HL-60 (cell line): ENCODE data around the gene DBNDD1.

Experiments used
- DNase-seq, 2 experiments: peaks; one replicate each; pipeline ENCODE4 v3.0.0-alpha.2; 2010 to 2020; ENCODE audit warnings: low read depth in 1 of 2, low spot score in 1 of 2
- H3K27ac ChIP-seq: fragments of 250-450 bp; sonication (Bioruptor Pico); replicated peaks from 2 replicates; pipeline ENCODE4 v1.5.1; 2020; ENCODE audit warnings: mild to moderate bottlenecking, moderate library complexity
- H3K27me3 ChIP-seq: fragments of 250-450 bp; sonication (Bioruptor Pico); 2 replicates; pipeline ENCODE4 v1.5.1; 2021; ENCODE audit warnings: mild to moderate bottlenecking, moderate library complexity; ENCODE audit not compliant: insufficient read depth, poor library complexity, severe bottlenecking
- H3K4me3 ChIP-seq: replicated peaks from 2 replicates; pipeline ENCODE4 v1.5.1; 2011; ENCODE audit warnings: mild to moderate bottlenecking, control low read depth, low read length; ENCODE audit not compliant: insufficient read depth
- CTCF ChIP-seq: IDR thresholded peaks from one replicate; pipeline ENCODE4 v1.5.1; 2011; ENCODE audit warnings: low read length, control low read depth, inconsistent platforms; ENCODE audit not compliant: insufficient read depth
- GABPA ChIP-seq: IDR thresholded peaks from 2 replicates; pipeline ENCODE4 v1.6.1; 2012; ENCODE audit warnings: low read depth
- POLR2AphosphoS5 ChIP-seq: IDR thresholded peaks from 2 replicates; pipeline ENCODE4 v1.6.1; 2012; ENCODE audit warnings: low read depth
- SPI1 ChIP-seq: IDR thresholded peaks from 2 replicates; pipeline ENCODE4 v1.6.1; 2012; ENCODE audit warnings: low read depth, mild to moderate bottlenecking, borderline replicate concordance
- TF ChIP-seq, protein P1 (sequence below): IDR thresholded peaks from 2 replicates; pipeline ENCODE4 v1.6.1; 2012; ENCODE audit warnings: low read depth; ENCODE audit not compliant: insufficient replicate concordance

DBNDD1 gene

DNA sequence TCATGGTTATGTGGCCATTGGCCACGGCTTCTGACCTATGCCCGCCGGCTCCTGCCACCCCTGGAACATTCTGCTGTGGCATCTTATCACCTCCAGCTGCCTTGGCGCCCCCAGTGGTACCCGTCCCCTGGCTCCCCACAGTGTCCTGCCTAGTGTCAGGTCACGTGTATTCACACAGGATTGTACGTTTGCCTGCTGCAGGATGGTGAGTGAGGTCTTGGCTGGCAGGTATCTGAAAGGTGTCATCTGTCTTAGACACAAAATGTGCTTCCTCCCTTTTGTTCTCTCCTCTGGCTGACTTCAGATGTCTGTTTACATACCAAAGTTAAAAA, 24.9 kb downstream of the DBNDD1 start:
- TF ChIP-seq, protein P1, sequence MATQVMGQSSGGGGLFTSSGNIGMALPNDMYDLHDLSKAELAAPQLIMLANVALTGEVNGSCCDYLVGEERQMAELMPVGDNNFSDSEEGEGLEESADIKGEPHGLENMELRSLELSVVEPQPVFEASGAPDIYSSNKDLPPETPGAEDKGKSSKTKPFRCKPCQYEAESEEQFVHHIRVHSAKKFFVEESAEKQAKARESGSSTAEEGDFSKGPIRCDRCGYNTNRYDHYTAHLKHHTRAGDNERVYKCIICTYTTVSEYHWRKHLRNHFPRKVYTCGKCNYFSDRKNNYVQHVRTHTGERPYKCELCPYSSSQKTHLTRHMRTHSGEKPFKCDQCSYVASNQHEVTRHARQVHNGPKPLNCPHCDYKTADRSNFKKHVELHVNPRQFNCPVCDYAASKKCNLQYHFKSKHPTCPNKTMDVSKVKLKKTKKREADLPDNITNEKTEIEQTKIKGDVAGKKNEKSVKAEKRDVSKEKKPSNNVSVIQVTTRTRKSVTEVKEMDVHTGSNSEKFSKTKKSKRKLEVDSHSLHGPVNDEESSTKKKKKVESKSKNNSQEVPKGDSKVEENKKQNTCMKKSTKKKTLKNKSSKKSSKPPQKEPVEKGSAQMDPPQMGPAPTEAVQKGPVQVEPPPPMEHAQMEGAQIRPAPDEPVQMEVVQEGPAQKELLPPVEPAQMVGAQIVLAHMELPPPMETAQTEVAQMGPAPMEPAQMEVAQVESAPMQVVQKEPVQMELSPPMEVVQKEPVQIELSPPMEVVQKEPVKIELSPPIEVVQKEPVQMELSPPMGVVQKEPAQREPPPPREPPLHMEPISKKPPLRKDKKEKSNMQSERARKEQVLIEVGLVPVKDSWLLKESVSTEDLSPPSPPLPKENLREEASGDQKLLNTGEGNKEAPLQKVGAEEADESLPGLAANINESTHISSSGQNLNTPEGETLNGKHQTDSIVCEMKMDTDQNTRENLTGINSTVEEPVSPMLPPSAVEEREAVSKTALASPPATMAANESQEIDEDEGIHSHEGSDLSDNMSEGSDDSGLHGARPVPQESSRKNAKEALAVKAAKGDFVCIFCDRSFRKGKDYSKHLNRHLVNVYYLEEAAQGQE, result no peak
- TF ChIP-seq POLR2AphosphoS5 (no peak), CTCF (no peak), SPI1 (no peak), GABPA (no peak)
- H3K27me3 ChIP-seq, result no peaks in the 10 kb centered on the region
- no peak overlapping the region; the same call in 1 of the 2 replicates for H3K27ac ChIP-seq
- DNase-seq, result no peak
- H3K4me3 ChIP-seq, result no peak overlapping the region

- Histone ChIP-seq H3K27me3 (no peaks in the 10 kb centered on the region), H3K27ac (no peak overlapping the region), H3K4me3 (no peak overlapping the region)
- TF ChIP-seq GABPA (no peak), SPI1 (no peak), CTCF (no peak), POLR2AphosphoS5 (no peak)
- TF ChIP-seq, protein P1, result no peak
- DNase-seq, result no peak
These were observed 25.3 kb downstream of the DBNDD1 start for GRCh38 chr16:89993971-89994370.

- no peak for DNase-seq
- Histone ChIP-seq H3K27ac (no peak overlapping the region), H3K27me3 (no peaks in the 10 kb centered on the region), H3K4me3 (no peak overlapping the region)
- TF ChIP-seq POLR2AphosphoS5 (no peak), SPI1 (no peak), CTCF (no peak), GABPA (no peak)
- TF ChIP-seq, protein P1, result no peak
These were observed 25.9 kb downstream of the DBNDD1 start for GRCh38 chr16:89993377-89993776.
